T-helper 2 cell (primary cell): ENCODE data around the gene CDKL1.
"Not testable (repeated sequence)": the region's sequence is repeated elsewhere in the genome, so short reads cannot be mapped to it uniquely, and the experiment has no call there.

Source experiments
- DNase-seq, 5 experiments: peaks; one replicate each; pipeline versions ENCODE4 v3.0.0 to v3.0.0-alpha.2; 2012 to 2022

Gene CDKL1

GRCh38 chr14:50321009-50321660 is 75.5 kb downstream of the CDKL1 start:
- peak in 4 of 5 experiments; percentile 36 to 95 (median 57) for DNase-seq

- no peak for DNase-seq
Observed at GRCh38 chr14:50320283-50320682, 76.4 kb downstream of the CDKL1 start.

DNA sequence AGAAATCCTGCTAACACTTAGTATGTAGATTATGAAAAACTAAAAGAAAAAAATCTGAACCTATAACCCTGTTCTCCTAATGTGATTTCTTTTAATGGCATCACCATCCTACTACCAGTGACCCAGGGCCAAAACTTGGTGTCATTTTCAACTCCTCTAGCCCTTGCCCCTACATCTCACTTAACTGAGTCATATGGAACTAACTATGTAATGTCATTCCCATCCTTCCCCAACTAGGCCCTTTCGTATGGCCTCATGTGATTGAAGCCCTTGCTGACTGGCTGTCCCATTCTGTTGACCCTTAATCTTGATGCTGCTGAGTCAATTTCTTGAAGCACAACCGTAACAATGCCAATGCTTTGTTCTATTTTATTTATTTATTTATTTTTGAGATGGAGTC is 77.0 kb downstream of the CDKL1 start:
- no peak for DNase-seq

DNA sequence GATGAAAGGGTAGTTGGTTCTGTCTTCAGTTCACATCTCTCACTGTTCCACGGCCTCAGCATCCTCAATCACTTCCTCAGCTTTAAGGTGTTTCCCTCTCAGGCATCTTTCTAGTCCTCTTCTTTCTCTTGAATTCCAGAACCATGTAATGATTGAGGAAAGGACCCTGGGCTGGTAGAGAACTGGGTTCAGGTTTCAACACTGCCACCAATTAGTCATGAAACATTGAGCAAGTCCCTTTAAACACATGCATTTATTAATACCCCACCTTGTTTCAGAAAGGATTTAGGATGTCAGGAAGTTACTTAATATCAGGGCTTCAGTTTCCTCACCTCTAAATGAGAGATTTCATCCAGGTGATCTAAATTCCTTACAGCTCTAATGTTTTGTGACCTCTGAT is 77.4 kb downstream of the CDKL1 start:
- no peak for DNase-seq

DNA sequence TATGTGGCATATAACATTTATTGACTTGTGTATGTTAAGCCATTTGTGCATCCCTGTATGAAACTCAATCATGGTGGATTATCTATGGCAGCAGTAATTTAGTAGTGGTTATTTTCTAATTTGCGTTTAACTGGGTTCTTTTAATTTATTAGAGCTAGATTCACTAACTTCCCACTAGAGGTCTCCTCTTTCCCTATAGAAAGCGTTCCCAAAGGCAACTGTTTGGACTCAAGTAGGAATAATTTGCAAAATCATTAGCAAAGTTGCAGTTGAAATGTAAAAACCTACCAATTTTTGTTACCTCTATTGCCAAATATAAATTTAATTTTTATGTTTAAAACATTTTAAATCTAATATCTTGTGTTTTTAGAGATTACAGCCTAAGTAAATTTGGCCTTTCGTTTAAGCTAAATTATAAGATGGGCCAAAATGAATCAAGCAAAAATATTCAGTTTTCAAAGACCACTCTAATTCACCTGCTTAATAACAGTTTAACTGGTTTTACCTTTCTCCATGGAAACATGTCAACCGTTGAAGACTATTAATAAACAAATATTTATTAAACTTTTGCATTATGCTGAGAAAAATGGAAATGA is 78.6 kb downstream of the CDKL1 start:
- DNase-seq: no peak

DNA sequence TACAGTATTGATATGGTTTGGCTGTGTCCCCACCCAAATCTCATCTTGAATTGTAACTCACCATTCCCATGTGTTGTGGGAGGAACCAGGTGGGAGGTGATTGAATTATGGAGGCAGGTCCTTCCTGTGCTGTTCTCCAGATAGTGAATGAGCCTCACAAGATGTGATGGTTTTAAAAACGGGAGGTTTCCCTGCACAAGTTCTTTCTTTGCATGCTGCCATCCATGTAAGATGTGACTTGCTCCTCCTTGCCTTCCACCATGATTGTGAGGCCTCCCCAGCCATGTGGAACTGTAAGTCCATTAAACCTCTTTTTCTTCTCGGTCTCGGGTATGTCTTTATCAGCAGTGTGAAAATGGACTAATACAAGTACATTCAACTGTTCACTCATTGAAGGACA is 82.6 kb downstream of the CDKL1 start:
- DNase-seq: not testable (repeated sequence)

DNA sequence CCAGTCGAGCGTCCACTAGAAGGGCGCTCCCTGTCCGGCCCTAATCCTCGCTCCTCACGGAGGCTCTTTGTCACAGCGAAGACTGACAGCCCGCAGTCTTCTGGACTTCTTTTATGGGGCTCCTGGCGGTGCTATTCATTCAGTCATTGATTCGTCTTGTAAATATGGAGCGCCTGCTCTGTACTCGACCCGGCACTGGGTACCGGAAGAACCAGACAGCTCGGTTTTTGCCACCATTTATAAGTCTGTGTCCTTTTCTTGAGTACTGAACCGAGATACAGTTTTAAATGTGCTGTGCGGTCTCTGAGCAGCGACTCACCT is 84.0 kb downstream of the CDKL1 start:
- peak in 2 of 5 experiments; percentile 68 to 79 for DNase-seq

DNA sequence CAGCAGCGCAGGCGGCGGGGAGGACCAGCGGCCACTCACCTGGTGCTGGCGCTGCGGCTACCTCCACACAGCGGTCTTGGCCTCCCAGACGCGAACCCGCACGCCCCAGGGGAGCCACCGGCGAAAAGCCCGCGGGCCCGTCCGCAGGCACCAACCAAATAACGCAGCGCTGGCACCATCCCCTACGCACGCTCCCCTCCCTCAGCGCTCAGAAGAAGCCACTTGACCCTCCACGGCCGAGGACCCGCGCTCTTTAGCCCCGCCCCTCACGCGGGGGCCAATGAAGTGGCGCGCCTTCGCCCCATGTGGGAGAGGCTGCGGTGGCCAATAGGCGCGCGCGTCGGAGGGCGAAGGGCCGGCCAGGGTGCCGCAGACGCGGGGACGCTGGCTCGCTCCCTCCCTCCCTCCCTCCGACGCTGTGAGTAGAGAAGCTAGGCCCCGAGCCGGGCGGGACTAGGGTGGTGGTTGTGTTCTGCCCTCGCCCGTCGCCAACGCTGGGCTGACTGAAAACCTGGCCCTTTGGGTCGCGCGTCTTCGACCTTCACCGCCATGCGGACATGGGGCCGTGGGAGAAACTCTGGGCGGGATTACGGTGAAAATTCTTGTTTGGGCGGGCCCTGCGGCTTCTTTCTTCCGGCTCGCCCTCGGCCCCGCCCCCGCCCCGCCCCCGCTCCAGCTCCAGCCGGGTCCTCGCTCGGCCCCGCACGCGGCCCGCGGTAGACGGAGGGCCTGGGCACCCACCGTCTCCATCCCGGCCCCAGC is 84.5 kb downstream of the CDKL1 start, which contains the start of the genes DMAC2L and L2HGDH:
TSS of gene DMAC2L (plus strand) at position 353 of the 762 bp plus-strand sequence. CDS start 9,164 bp downstream, outside the sequence.
TSS of gene L2HGDH (minus strand) at position 258 of the 762 bp plus-strand sequence. CDS start at position 179, 79 bp downstream.
- peak; percentile 73 to 96 (median 83) for DNase-seq

DNA sequence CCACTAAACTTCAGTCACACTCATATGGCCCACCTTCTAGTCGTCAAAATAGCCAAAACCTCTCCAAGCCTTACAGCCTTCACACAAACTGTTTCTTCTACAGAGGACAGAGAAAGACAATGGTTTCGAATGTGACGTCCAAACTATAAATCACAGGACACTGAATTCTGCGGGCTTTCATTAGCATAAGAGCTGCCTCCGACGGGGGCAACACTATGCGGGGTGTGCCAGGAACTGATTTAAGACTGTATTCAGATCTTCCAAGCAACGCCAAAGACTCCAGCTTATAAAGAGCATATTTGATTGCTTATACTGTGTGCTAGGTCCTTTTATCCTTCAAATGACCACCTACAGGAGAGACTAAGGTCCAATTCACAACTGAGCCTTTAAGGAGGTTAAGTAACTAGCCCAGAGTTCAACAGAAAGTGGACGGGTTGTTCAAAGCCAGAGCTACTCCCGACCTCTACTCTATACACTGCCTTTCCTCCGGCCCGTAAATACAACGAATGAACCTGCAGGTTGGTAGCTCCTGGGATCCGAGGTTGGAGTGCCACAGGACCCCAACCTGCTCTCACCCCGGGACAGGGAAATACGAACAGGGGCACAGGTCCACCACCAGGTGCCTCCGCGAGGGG is 85.2 kb downstream of the CDKL1 start:
- no peak for DNase-seq

GRCh38 chr14:50310445-50310844 is 86.2 kb downstream of the CDKL1 start:
- no peak for DNase-seq

DNA sequence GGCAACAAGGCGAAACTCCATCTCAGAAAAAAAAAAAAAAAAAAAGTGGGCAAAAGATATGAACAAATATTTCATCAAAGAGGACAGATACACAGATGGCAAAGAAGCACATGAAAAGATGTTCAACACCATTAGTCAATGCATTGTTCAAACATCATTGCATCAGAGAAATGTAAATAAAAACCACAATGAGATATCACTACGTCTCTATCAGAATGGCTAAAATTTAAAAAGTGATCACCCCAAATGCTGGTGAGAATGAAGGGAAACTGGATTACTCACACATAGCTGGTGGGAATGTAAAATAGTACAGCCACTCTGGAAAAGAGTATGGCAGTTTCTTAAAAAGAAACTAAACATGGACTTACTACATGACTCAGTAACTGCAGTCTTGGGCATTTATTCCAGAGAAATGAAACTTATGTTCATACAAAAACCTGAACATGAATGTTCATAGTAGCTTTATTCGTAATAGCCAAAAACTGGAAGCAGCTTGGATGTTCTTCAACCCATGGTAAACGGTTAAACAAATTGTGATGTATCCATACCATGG is 88.2 kb downstream of the CDKL1 start:
- peak in 1 of 5 experiments; percentile 3 for DNase-seq

- peak in 1 of 5 experiments; percentile 20 for DNase-seq
Observed at GRCh38 chr14:50303744-50304471, 92.8 kb downstream of the CDKL1 start.

DNA sequence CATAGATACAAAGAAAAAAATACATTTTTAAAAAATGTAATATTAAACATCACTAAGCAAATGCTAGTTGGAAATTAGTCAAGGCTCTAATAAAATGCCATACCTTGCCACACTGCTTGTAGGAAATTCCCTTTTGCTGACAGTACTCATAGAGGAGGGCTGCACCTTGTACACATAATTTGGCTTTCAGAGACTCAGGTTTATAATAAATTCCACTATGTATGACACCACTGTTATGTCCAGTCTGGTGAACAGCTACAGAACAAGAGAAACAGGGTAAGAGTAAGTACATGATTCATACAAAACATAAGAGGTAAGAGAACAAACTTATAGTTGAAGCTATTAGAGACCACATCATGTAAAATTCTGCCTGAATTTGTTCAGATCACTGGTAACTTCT is 94.8 kb downstream of the CDKL1 start:
- DNase-seq: no peak

- no peak for DNase-seq
Observed at GRCh38 chr14:50299585-50299984, 97.1 kb downstream of the CDKL1 start.

- DNase-seq: no peak
Observed at GRCh38 chr14:50290306-50290705, 106.4 kb downstream of the CDKL1 start.

GRCh38 chr14:50288146-50288545 is 108.5 kb downstream of the CDKL1 start:
- no peak for DNase-seq

DNA sequence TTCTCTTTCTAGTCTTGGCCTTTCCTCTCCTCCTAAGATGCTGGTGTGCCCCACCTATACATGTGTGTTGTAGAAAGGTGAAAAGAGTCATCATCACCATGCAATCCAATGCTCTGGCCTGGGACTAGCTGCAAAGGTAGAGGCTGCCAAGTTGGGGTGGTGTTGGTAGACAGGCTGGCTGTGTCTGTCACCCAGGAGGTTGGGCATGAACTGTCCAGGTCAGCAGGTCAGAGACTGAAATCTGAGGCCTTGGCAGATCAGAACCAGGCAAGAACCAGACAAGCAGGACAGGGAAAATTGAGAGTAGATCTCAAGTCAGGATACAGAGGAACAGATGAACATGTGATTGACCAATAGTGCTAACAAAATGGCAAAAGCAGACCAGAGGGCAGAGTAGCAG is 110.8 kb downstream of the CDKL1 start:
- DNase-seq: no peak
